Muscle of leg (tissue), 11 donors: ENCODE results near the gene UNK. TPM values are rescaled to one million over a fixed set of nuclear protein-coding genes. Genes with fewer than 3 reads are reported as not detected.
A peak's percentile ranks its signal among the peaks of the same experiment; 100 is the strongest.
"Not testable (repeated sequence)": the region's sequence is repeated elsewhere in the genome, so short reads cannot be mapped to it uniquely, and the experiment has no call there.

Source experiments
- DNase-seq: peaks from one replicate; pipeline ENCODE4 v3.0.0; 2013
- H3K27ac ChIP-seq: one replicate; pipeline ENCODE4 v1.5.1; 2013; ENCODE audit warnings: mild to moderate bottlenecking, low read length, control low read depth
- H3K27me3 ChIP-seq: one replicate; pipeline ENCODE4 v1.6.1; 2013; ENCODE audit warnings: low read length; ENCODE audit not compliant: control insufficient read depth, insufficient read depth
- H3K36me3 ChIP-seq: one replicate; pipeline ENCODE4 v1.6.1; 2013; ENCODE audit warnings: low read length; ENCODE audit not compliant: control insufficient read depth, insufficient read depth
- H3K4me1 ChIP-seq: one replicate; pipeline ENCODE4 v1.6.1; 2013; ENCODE audit warnings: low read length; ENCODE audit not compliant: control insufficient read depth, insufficient read depth
- H3K4me3 ChIP-seq: one replicate; pipeline ENCODE4 v1.5.1; 2013; ENCODE audit warnings: low read length, control low read depth
- H3K9me3 ChIP-seq: replicated peaks from 2 replicates; pipeline ENCODE4 v1.6.1; 2013; ENCODE audit warnings: low read depth, low read length; ENCODE audit not compliant: control insufficient read depth
- WGBS: methylation state at CpG from one replicate; pipeline ENCODE4 v1.1.5; 2013; ENCODE audit warnings: missing lambda C conversion rate; ENCODE audit not compliant: insufficient coverage; 5-methylcytosine and 5-hydroxymethylcytosine counted together
- polyA plus RNA-seq, 8 donors: library from polyadenylated mRNA; unstranded; fragments of 120-200 nt; gene quantifications; one replicate each; pipeline versions ENCODE4 v1.2.1 to v1.2.3, GENCODE V29; 2013; ENCODE audit warnings: inconsistent platforms in 1 of 8, low replicate concordance in 1 of 8; ENCODE audit not compliant: insufficient read length in 8 of 8, insufficient read depth in 1 of 8
- total RNA-seq: library from RNA; stranded (reverse); fragments of 120-200 nt; gene quantifications from one replicate; pipeline ENCODE4 v1.2.4, GENCODE V29; 2013

The UNK gene
- total and polyA plus RNA-seq, 9 donors: 18.6 to 33.8 (median 29.0) TPM

DNA sequence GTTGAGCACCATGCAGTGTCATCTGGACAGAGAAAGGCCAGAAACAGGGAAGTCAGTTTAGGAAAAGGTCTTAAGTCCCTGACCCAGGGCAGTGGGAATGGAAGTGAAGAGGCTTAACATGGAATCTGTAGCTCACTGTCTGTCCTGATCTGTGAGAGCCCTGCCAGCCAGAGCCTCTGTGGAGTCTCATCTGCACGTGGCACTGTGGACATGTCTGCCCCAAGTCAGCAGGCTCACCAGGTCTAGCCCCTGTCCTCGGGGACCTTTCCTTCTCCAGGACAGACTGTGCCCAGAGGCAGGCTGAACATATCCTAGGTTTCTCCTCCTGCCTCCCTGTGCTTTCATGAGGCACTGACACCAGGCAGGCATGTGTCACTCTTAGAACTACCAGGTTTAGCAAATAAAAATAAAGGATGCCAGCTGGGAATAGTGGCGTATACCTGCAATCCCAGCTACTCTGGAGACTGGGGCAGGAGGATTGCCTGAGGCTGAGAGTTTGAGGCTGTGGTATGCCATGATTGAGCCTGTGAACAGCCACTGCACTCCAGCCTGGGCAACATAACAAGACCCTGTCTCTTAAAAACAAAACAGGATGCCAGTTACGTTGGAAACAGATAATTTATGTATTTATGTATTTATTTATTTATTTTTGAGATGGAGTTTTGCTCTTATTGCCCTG, 22.4 kb downstream of the UNK start:
- Histone ChIP-seq H3K27ac (no peak overlapping the region), H3K4me1 (peaks cover 17% of the 10 kb centered on the region), H3K36me3 (peaks cover 28% of the 10 kb centered on the region), H3K27me3 (no peaks in the 10 kb centered on the region), H3K9me3 (no peaks in the 10 kb centered on the region), H3K4me3 (no peak overlapping the region)
- no peak for DNase-seq
- WGBS: 100% methylated on average over 3 of the region's 4 CpGs

DNA sequence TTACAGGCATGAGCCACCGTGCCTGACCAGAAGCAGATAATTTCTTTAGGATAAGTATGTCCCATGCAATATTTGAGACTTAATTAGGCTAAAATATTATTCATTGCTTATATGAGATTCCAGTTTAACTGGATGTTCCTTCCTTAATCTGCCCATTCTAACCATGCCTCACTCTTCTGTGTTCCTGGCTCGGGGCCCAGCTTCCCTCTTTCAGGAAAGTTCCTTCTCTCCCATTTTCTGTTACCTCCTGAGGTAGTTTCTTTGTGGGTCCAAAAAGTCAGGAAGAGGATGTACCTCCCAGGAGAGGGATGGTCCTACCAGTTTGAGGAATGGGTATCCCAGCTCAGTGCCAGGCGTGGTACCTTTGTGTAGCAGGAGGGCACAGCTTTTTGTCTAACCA, 23.3 kb downstream of the UNK start:
- DNase-seq: no peak
- Histone ChIP-seq H3K9me3 (no peaks in the 10 kb centered on the region), H3K27ac (no peak overlapping the region), H3K4me1 (peaks cover 17% of the 10 kb centered on the region), H3K27me3 (no peaks in the 10 kb centered on the region), H3K36me3 (peaks cover 37% of the 10 kb centered on the region), H3K4me3 (no peak overlapping the region)
- 88% methylated on average over 1 of the region's 3 CpGs for WGBS

DNA sequence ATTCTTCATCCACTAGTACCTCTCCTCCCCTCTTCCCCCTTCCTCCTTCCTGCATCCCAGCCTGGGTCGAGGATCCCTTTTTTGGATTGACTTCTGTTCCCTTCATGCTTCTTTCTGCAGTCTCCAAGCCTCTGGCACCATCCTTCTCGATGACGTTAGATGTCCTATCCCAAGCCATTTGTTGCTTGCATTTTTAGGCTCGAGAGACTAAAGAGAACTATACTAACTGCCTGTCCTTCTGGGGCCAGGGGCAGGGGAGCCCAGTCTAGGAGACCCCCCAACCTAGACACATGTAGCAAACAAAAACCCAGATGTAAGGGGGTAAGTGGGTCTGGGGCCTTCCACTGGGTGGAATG, 23.9 kb downstream of the UNK start:
- H3K9me3 ChIP-seq: no peaks in the 10 kb centered on the region
- H3K4me1 ChIP-seq: peaks cover 17% of the 10 kb centered on the region
- H3K27me3 ChIP-seq: no peaks in the 10 kb centered on the region
- WGBS: 33% methylated on average over 1 of the region's 4 CpGs
- H3K36me3 ChIP-seq: peaks cover 43% of the 10 kb centered on the region
- no peak for DNase-seq
- no peak overlapping the region for H3K4me3 ChIP-seq
- peak overlapping the region; percentile 63 for H3K27ac ChIP-seq

DNA sequence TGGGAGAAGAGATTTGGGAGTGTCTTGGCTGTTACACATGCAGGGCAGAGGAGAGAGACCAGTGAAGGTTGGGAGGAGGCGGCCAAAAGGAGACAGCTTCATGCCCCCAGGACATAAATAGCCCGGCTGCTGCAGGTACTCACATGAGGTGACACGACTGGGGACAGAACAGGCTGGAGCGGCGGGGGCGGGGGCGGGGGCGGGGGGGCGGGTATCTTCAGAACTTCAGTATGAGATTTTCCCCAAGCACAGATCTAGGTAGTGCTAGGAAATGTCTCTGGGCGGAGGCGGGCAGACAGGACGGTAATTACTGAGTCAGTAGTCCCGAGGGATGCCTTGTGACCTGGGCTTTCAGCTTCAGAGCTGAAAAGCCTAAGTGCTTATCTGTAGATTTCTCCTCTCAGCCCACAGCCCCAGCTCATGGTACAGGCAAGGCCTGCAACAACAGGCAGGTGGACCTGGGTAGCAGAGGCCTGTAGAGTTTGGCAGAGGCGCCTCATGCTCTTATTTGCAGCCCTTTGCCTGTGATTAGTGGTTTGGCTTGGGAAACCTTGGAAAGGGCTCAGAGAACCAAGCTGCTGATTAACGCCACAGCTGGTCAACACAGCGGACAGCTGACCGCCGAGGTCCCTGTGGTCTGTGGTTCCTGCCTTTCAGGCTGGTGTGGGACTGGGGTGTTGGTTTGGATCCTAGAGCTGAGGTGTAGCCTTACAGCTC, 24.5 kb downstream of the UNK start:
- peak; percentile 65 for DNase-seq
- WGBS: 45% methylated on average over 6 of the region's 18 CpGs
- Histone ChIP-seq H3K36me3 (peaks cover 49% of the 10 kb centered on the region), H3K4me1 (peaks cover 17% of the 10 kb centered on the region), H3K9me3 (no peaks in the 10 kb centered on the region), H3K27me3 (no peaks in the 10 kb centered on the region), H3K4me3 (no peak overlapping the region), H3K27ac (peak overlapping the region; percentile 63)

DNA sequence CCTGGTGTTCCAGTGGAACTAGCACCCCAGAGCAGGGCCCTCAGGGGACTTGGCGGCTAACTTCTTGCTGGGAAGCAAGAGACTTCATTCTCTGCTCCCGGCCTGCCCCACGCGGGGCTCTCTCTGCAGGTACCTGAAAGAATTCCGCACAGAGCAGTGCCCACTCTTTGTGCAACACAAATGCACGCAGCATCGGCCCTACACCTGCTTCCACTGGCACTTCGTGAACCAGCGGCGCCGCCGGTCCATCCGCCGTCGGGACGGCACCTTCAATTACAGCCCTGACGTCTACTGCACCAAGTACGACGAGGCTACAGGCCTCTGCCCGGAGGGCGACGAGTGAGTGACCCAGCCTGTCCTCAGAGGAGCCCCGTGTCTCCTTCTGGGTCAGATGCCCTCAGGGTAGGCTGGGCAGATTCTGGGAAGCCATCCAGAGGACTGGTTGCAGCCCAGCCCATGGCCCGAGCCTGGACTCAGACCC, 25.1 kb downstream of the UNK start:
- Histone ChIP-seq H3K36me3 (peaks cover 54% of the 10 kb centered on the region), H3K4me1 (peaks cover 17% of the 10 kb centered on the region), H3K27me3 (no peaks in the 10 kb centered on the region), H3K9me3 (no peaks in the 10 kb centered on the region), H3K4me3 (no peak overlapping the region), H3K27ac (peak overlapping the region; percentile 51)
- 90% methylated on average over 24 of the region's 24 CpGs for WGBS
- no peak for DNase-seq

DNA sequence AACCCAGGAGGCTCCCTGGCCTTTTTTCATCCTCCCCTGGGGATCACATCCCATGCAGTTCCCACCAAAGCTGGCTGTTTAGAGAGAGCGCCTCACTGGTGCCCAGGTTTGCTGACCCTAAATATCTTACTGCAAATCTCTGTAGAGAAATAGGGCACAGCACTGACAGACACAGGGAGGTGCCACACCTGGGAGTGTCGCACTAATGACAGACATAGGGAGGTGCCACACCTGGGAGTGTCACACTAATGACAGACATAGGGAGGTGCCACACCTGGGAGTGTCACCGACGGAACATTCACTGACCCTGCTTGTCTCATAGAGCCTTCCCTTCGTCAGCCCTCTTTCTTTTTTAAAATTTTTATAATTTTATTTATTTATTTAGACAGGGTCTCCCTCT, 25.6 kb downstream of the UNK start:
- H3K4me3 ChIP-seq: no peak overlapping the region
- no peaks in the 10 kb centered on the region for H3K27me3 ChIP-seq
- peaks cover 17% of the 10 kb centered on the region for H3K4me1 ChIP-seq
- H3K27ac ChIP-seq: no peak overlapping the region
- H3K36me3 ChIP-seq: peaks cover 59% of the 10 kb centered on the region
- H3K9me3 ChIP-seq: no peaks in the 10 kb centered on the region
- whole genome bisulfite sequencing: 100% methylated on average over 1 of the region's 5 CpGs
- no peak for DNase-seq

DNA sequence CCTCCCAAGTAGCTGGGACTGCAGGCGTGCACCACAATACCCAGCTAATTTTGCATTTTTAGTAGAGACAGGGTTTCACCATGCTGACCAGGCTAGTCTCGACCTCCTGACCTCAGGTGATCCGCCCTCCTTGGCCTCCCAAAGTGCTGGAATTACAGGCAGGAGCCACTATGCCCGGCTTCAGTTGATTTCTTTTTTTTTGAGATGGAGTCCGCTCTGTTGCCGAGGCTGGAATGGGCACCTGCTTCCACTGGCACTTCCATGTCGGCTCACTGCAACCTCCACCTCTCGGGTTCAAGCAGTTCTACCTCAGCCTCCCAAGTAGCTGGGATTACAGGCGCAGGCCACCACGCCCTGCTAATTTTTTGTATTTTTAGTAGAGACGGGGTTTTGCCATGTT, 26.1 kb downstream of the UNK start:
- peaks cover 17% of the 10 kb centered on the region for H3K4me1 ChIP-seq
- not testable (repeated sequence) for H3K4me3 ChIP-seq, H3K27ac ChIP-seq, H3K27me3 ChIP-seq, DNase-seq, H3K9me3 ChIP-seq
- H3K36me3 ChIP-seq: peaks cover 63% of the 10 kb centered on the region
- 93% methylated on average over 9 of the region's 11 CpGs for WGBS

DNA sequence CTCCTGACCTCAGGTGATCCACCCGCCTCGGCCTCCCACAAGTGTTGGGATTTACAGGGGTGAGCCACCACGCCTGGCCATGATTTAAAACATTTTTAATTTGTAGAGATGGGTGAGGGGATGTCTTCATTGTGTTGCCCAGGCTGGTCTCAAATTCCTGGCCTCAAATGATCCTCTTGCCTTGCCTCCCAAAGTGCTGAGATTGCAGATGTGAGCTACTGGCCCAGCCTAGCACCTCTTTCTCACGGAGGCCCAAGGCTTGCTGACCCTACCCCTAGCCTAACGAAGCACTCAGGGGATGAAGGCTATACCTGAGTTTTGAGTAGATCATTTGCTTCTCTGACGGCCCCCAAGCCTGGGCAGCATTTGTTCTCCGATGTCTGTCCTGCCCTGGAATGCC, 26.6 kb downstream of the UNK start:
- peaks cover 67% of the 10 kb centered on the region for H3K36me3 ChIP-seq
- H3K4me1 ChIP-seq: peaks cover 17% of the 10 kb centered on the region
- no peak for DNase-seq
- H3K27ac ChIP-seq: no peak overlapping the region
- H3K4me3 ChIP-seq: no peak overlapping the region
- no peaks in the 10 kb centered on the region for H3K9me3 ChIP-seq
- 87% methylated on average over 6 of the region's 7 CpGs for WGBS
- no peaks in the 10 kb centered on the region for H3K27me3 ChIP-seq

DNA sequence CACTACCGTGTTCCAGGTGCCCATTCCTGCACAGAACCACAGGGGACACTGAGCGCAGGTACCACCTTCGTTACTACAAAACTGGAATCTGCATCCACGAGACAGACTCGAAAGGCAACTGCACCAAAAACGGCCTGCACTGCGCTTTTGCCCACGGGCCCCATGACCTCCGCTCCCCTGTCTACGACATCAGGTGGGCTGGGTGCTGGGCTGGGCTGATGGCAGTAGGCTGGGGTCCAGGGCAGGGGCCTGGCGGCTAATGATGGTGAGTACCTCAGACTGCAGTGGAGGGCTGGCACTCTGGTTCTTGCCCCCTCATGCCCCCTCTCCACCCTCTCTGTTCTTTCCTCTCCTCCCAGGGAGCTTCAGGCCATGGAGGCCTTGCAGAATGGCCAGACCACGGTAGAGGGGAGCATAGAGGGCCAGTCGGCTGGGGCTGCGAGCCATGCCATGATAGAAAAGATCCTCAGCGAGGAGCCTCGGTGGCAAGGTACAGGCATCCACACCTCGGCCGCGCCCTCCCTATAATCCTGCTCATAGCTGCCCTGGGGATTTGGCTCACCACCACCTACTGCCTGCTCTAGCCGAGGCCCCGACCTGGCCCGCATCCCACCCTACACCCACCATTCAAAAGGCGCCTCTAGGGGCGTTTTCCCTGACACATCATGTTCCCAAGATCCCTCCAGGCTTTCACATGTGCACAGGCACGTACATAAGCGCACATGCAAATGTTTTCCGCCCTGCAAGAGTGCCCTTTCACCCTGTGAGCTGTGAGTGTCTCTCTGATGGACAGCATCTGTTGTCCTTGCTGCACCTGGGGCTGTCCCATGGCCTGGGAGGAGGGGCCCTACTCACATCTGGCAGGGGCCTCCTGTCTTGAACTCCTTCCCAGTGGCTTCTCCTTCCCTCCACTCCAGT, 27.7 kb downstream of the UNK start:
- H3K4me3 ChIP-seq: no peak overlapping the region
- DNase-seq: no peak
- H3K4me1 ChIP-seq: peaks cover 17% of the 10 kb centered on the region
- 77% methylated on average over 23 of the region's 27 CpGs for WGBS
- H3K36me3 ChIP-seq: peaks cover 78% of the 10 kb centered on the region
- H3K27ac ChIP-seq: no peak overlapping the region
- H3K9me3 ChIP-seq: no peaks in the 10 kb centered on the region
- H3K27me3 ChIP-seq: no peaks in the 10 kb centered on the region
